OCI-LY1 (cell line): ENCODE data around the gene DHX58.

ENCODE experiments used
- EZH2 ChIP-seq: fragments of 200-600 bp; sonication (generic), shearing (Covaris generic); IDR thresholded peaks from 2 replicates; pipeline ENCODE4 v1.8.0; 2017; ENCODE audit warnings: borderline replicate concordance, mixed run types, mild to moderate bottlenecking, antibody characterized with exemption, low read length, moderate library complexity, mixed read lengths
- TF ChIP-seq, protein P1 (sequence below): fragments of 200-600 bp; sonication (generic), shearing (Covaris generic); IDR thresholded peaks from 2 replicates; pipeline ENCODE4 v1.5.1; 2017; ENCODE audit warnings: mild to moderate bottlenecking, antibody characterized with exemption, low read length, moderate library complexity, mixed read lengths

DNA sequence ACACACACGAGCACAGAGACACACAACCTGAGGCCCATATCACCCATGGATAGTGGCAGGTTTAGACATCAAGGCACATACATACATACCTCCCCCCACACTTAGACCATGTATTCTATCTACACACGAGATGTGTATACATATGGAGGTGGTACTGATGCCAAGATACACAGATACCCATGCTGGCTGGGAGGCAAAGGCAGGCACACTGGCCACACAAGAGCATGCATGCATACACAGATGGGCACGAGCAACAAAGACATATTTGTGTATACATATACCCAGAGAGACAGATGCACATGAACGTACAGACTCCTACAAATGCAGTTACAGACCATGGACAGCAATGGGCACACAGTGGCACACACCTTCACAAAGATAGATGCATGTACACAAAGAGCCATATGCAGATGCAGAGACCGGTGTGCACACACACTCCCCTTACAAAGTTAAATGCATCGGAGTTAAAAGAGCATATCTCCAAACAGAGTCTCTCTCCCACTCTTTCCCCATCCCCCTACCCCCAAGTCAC lies 60.1 kb downstream of the DHX58 start:
- no peak for TF ChIP-seq EZH2
- TF ChIP-seq, protein P1, sequence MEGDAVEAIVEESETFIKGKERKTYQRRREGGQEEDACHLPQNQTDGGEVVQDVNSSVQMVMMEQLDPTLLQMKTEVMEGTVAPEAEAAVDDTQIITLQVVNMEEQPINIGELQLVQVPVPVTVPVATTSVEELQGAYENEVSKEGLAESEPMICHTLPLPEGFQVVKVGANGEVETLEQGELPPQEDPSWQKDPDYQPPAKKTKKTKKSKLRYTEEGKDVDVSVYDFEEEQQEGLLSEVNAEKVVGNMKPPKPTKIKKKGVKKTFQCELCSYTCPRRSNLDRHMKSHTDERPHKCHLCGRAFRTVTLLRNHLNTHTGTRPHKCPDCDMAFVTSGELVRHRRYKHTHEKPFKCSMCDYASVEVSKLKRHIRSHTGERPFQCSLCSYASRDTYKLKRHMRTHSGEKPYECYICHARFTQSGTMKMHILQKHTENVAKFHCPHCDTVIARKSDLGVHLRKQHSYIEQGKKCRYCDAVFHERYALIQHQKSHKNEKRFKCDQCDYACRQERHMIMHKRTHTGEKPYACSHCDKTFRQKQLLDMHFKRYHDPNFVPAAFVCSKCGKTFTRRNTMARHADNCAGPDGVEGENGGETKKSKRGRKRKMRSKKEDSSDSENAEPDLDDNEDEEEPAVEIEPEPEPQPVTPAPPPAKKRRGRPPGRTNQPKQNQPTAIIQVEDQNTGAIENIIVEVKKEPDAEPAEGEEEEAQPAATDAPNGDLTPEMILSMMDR: no peak
